WTC11 (cell line): ENCODE data around the gene AGAP1. TPM values are rescaled to one million over a fixed set of nuclear protein-coding genes. Genes with fewer than 3 reads are reported as not detected.
A peak's percentile ranks its signal among the peaks of the same experiment; 100 is the strongest.

Experiments used
- ATAC-seq: fragments of 200-7000 bp; cut with Tn5 transposase; 2 replicates; pipeline ENCODE4 v1.10.0; 2021; ENCODE audit warnings: mild to moderate bottlenecking, moderate library complexity
- CTCF ChIA-PET: fragments of 300-600 bp; sonication (Branson Sonifier 250); formaldehyde crosslinking; loops from one replicate; lab custom pipeline; 2021; ENCODE audit warnings: antibody characterized with exemption; lab: Charles Lee
- POLR2A ChIA-PET: fragments of 350-600 bp; sonication (Branson Sonifier 250); formaldehyde crosslinking; loops from one replicate; lab custom pipeline; 2021; ENCODE audit warnings: antibody characterized with exemption; lab: Charles Lee
- DNase-seq: peaks from one replicate; pipeline ENCODE4 v3.0.0; 2021; ENCODE audit warnings: low spot score
- H3K27ac Mint-ChIP-seq: 2 replicates; pipeline ENCODE4 v1.8.0; 2021; ENCODE audit warnings: mixed read lengths
- H3K27me3 Mint-ChIP-seq: 2 replicates; pipeline ENCODE4 v1.8.0; 2021; ENCODE audit warnings: low read depth, mild to moderate bottlenecking, moderate library complexity, mixed read lengths
- H3K36me3 Mint-ChIP-seq: 2 replicates; pipeline ENCODE4 v1.8.0; 2021; ENCODE audit warnings: mixed read lengths
- H3K4me1 Mint-ChIP-seq: 2 replicates; pipeline ENCODE4 v1.8.0; 2022; ENCODE audit warnings: mixed read lengths
- H3K4me3 Mint-ChIP-seq: 2 replicates; pipeline ENCODE4 v1.8.0; 2021; ENCODE audit warnings: mild to moderate bottlenecking, moderate library complexity, mixed read lengths
- H3K9me3 Mint-ChIP-seq: 2 replicates; pipeline ENCODE4 v1.8.0; 2021; ENCODE audit warnings: mixed read lengths
- ATF3 ChIP-seq: sonication (generic); formaldehyde crosslinking; conservative IDR thresholded peaks from 2 replicates; pipeline ENCODE4 v1.8.1; 2022; ENCODE audit warnings: mild to moderate bottlenecking, missing genetic modification reagents
- CBFB ChIP-seq: sonication (generic); formaldehyde crosslinking; IDR thresholded peaks from 2 replicates; pipeline ENCODE4 v1.8.1; 2022; ENCODE audit warnings: mild to moderate bottlenecking, low read depth, missing genetic modification reagents
- CREM ChIP-seq: sonication (generic); formaldehyde crosslinking; IDR thresholded peaks from 2 replicates; pipeline ENCODE4 v1.8.1; 2022; ENCODE audit warnings: mild to moderate bottlenecking, missing genetic modification reagents, moderate library complexity
- CTCF ChIP-seq: fragments of 200-600 bp; IDR thresholded peaks from 2 replicates; pipeline ENCODE4 v1.8.0; 2022; ENCODE audit warnings: antibody characterized with exemption
- E2F5 ChIP-seq: sonication (generic); formaldehyde crosslinking; IDR thresholded peaks from 2 replicates; pipeline ENCODE4 v1.8.1; 2022; ENCODE audit warnings: mild to moderate bottlenecking, moderate library complexity, missing genetic modification reagents
- ELF4 ChIP-seq: sonication (generic); formaldehyde crosslinking; IDR thresholded peaks from 2 replicates; pipeline ENCODE4 v1.8.1; 2022; ENCODE audit warnings: low read depth, mild to moderate bottlenecking, moderate library complexity, missing genetic modification reagents
- FOXK1 ChIP-seq: sonication (generic); formaldehyde crosslinking; IDR thresholded peaks from 2 replicates; pipeline ENCODE4 v1.8.0; 2022; ENCODE audit warnings: mild to moderate bottlenecking, moderate library complexity, missing genetic modification reagents
- GTF2I ChIP-seq: fragments of 250-450 bp; sonication (Bioruptor Pico); conservative IDR thresholded peaks from 2 replicates; pipeline ENCODE4 v1.4.0; 2021; ENCODE audit warnings: mild to moderate bottlenecking
- IRF1 ChIP-seq: sonication (generic); formaldehyde crosslinking; IDR thresholded peaks from 2 replicates; pipeline ENCODE4 v1.8.0; 2023; ENCODE audit warnings: missing genetic modification reagents
- JUN ChIP-seq: sonication (generic); formaldehyde crosslinking; IDR thresholded peaks from 2 replicates; pipeline ENCODE4 v1.8.0; 2023; ENCODE audit warnings: mild to moderate bottlenecking, missing genetic modification reagents
- MYBL2 ChIP-seq: sonication (generic); formaldehyde crosslinking; IDR thresholded peaks from 2 replicates; pipeline ENCODE4 v1.8.1; 2023; ENCODE audit warnings: mild to moderate bottlenecking, moderate library complexity, missing genetic modification reagents
- OVOL2 ChIP-seq: fragments of 250-450 bp; sonication (Bioruptor Pico); IDR thresholded peaks from 2 replicates; pipeline ENCODE4 v1.9.0; 2021; ENCODE audit warnings: mild to moderate bottlenecking, borderline replicate concordance
- PRRX2 ChIP-seq: fragments of 250-450 bp; sonication (Bioruptor Pico); IDR thresholded peaks from 2 replicates; pipeline ENCODE4 v1.8.0; 2021; ENCODE audit warnings: mild to moderate bottlenecking
- RELA ChIP-seq: sonication (generic); formaldehyde crosslinking; IDR thresholded peaks from 2 replicates; pipeline ENCODE4 v1.8.1; 2022; ENCODE audit warnings: missing genetic modification reagents, mild to moderate bottlenecking, borderline replicate concordance
- SOX15 ChIP-seq: fragments of 250-450 bp; sonication (Bioruptor Pico); IDR thresholded peaks from 2 replicates; pipeline ENCODE4 v1.9.0; 2021; ENCODE audit warnings: mild to moderate bottlenecking
- TEAD1 ChIP-seq: sonication (generic); formaldehyde crosslinking; IDR thresholded peaks from 2 replicates; pipeline ENCODE4 v1.8.0; 2022; ENCODE audit warnings: mild to moderate bottlenecking, missing genetic modification reagents
- TEAD4 ChIP-seq: sonication (generic); formaldehyde crosslinking; IDR thresholded peaks from 2 replicates; pipeline ENCODE4 v1.8.0; 2022; ENCODE audit warnings: mild to moderate bottlenecking, missing genetic modification reagents
- TP53 ChIP-seq: sonication (generic); formaldehyde crosslinking; IDR thresholded peaks from 2 replicates; pipeline ENCODE4 v1.8.1; 2023; ENCODE audit warnings: mild to moderate bottlenecking, missing genetic modification reagents
- ZNF138 ChIP-seq: sonication (generic); formaldehyde crosslinking; conservative IDR thresholded peaks from 2 replicates; pipeline ENCODE4 v1.8.1; 2022; ENCODE audit warnings: mild to moderate bottlenecking, moderate library complexity, missing genetic modification reagents
- ZNF232 ChIP-seq: sonication (generic); formaldehyde crosslinking; IDR thresholded peaks from 2 replicates; pipeline ENCODE4 v1.8.0; 2022; ENCODE audit warnings: mild to moderate bottlenecking, missing genetic modification reagents
- ZNF281 ChIP-seq: sonication (generic); formaldehyde crosslinking; IDR thresholded peaks from 2 replicates; pipeline ENCODE4 v1.8.0; 2023; ENCODE audit warnings: mild to moderate bottlenecking, missing genetic modification reagents
- total RNA-seq: library from RNA; stranded (reverse); gene quantifications from 3 replicates; pipeline ENCODE4 v1.2.3, GENCODE V29; 2021
- TF ChIP-seq, protein P1 (sequence below): sonication (generic); formaldehyde crosslinking; IDR thresholded peaks from 2 replicates; pipeline ENCODE4 v1.8.1; 2022; ENCODE audit warnings: low read depth, missing genetic modification reagents, borderline replicate concordance
- TF ChIP-seq, protein P2 (sequence below): fragments of 250-450 bp; sonication (Bioruptor Pico); IDR thresholded peaks from 2 replicates; pipeline ENCODE4 v1.9.0; 2021; ENCODE audit warnings: mild to moderate bottlenecking, borderline replicate concordance

Gene AGAP1
- total RNA-seq, 1 experiment from 2014 or later: 49.3 TPM

DNA sequence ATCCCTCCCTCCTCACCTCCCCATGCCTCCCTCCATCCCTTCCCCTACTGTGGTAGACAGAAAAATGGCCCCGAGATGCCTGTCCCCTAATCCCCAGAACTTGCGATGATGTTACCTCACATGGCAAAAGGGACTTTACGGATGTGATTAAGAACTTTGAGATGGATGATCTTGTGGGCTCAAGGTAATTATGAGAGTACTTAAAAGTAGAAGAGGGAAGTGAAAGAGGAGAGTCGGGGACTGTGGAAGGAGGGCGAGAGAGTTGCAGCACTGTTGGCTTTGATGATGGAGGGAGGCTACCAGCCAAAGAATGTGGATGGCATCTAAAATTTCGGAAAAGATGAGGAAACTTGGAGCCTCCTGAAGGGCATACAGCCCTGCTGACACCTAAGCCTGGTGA lies 66.5 kb downstream of the AGAP1 start (continued):
- TF ChIP-seq ZNF138: no peak
- TF ChIP-seq, protein P1, sequence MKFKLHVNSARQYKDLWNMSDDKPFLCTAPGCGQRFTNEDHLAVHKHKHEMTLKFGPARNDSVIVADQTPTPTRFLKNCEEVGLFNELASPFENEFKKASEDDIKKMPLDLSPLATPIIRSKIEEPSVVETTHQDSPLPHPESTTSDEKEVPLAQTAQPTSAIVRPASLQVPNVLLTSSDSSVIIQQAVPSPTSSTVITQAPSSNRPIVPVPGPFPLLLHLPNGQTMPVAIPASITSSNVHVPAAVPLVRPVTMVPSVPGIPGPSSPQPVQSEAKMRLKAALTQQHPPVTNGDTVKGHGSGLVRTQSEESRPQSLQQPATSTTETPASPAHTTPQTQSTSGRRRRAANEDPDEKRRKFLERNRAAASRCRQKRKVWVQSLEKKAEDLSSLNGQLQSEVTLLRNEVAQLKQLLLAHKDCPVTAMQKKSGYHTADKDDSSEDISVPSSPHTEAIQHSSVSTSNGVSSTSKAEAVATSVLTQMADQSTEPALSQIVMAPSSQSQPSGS (CRISPR knock-in tag): no peak
- TF ChIP-seq TEAD1: no peak
- no peak for TF ChIP-seq CTCF
- TF ChIP-seq IRF1 (CRISPR knock-in tag): no peak
- TF ChIP-seq MYBL2 (CRISPR knock-in tag): no peak
- TF ChIP-seq CBFB: no peak
- TF ChIP-seq ZNF281 (CRISPR knock-in tag): no peak
- TF ChIP-seq GTF2I: no peak

GRCh38 chr2:235561450-235561849 lies 67.6 kb downstream of the AGAP1 start:
- TF ChIP-seq OVOL2 (CRISPR knock-in tag): no peak
- TF ChIP-seq PRRX2 (CRISPR knock-in tag): no peak
- TF ChIP-seq CBFB: no peak
- no peak for TF ChIP-seq CREM (CRISPR knock-in tag)
- no peak for TF ChIP-seq JUN (CRISPR knock-in tag)
- TF ChIP-seq TEAD4 (CRISPR knock-in tag): no peak
- TF ChIP-seq ELF4: no peak
- no peak for TF ChIP-seq FOXK1 (CRISPR knock-in tag)
- TF ChIP-seq E2F5 (CRISPR knock-in tag): no peak
- no peak for TF ChIP-seq CTCF
- TF ChIP-seq ZNF232 (CRISPR knock-in tag): no peak
- TF ChIP-seq, protein P2, sequence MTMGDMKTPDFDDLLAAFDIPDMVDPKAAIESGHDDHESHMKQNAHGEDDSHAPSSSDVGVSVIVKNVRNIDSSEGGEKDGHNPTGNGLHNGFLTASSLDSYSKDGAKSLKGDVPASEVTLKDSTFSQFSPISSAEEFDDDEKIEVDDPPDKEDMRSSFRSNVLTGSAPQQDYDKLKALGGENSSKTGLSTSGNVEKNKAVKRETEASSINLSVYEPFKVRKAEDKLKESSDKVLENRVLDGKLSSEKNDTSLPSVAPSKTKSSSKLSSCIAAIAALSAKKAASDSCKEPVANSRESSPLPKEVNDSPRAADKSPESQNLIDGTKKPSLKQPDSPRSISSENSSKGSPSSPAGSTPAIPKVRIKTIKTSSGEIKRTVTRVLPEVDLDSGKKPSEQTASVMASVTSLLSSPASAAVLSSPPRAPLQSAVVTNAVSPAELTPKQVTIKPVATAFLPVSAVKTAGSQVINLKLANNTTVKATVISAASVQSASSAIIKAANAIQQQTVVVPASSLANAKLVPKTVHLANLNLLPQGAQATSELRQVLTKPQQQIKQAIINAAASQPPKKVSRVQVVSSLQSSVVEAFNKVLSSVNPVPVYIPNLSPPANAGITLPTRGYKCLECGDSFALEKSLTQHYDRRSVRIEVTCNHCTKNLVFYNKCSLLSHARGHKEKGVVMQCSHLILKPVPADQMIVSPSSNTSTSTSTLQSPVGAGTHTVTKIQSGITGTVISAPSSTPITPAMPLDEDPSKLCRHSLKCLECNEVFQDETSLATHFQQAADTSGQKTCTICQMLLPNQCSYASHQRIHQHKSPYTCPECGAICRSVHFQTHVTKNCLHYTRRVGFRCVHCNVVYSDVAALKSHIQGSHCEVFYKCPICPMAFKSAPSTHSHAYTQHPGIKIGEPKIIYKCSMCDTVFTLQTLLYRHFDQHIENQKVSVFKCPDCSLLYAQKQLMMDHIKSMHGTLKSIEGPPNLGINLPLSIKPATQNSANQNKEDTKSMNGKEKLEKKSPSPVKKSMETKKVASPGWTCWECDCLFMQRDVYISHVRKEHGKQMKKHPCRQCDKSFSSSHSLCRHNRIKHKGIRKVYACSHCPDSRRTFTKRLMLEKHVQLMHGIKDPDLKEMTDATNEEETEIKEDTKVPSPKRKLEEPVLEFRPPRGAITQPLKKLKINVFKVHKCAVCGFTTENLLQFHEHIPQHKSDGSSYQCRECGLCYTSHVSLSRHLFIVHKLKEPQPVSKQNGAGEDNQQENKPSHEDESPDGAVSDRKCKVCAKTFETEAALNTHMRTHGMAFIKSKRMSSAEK (CRISPR knock-in tag): no peak
- TF ChIP-seq SOX15 (CRISPR knock-in tag): no peak
- TF ChIP-seq RELA: no peak
- no peak for TF ChIP-seq ATF3 (CRISPR knock-in tag)
- TF ChIP-seq TP53: no peak
- no peak overlapping the region for H3K27ac Mint-ChIP-seq
- CTCF ChIA-PET: interaction anchor here (0.9 to 1.6 kb wide), 3 partner anchors 10 to 185 kb away, joined by 3 to 8 read pairs (median 3); no protein-coding TSS in a partner anchor

More at GRCh38 chr2:235561450-235561849, 67.6 kb downstream of the AGAP1 start:
- POLR2A ChIA-PET: no interaction called here
- ATAC-seq (peak; percentile 47; the same call in 1 of the 2 replicates), DNase-seq (no peak)
- Mint-ChIP-seq H3K4me3 (no peak overlapping the region), H3K4me1 (peaks cover 37% of the 10 kb centered on the region), H3K27me3 (no peaks in the 10 kb centered on the region), H3K36me3 (no peaks in the 10 kb centered on the region), H3K9me3 (no peaks in the 10 kb centered on the region)
